NOMO-1 treated with dmso at 0.1 percent for 144 hours (cell line): ENCODE data around the gene VDR.
A peak's percentile ranks its signal among the peaks of the same experiment; 100 is the strongest.
"Not testable (repeated sequence)": the region's sequence is repeated elsewhere in the genome, so short reads cannot be mapped to it uniquely, and the experiment has no call there.

Experiments
- DNase-seq: peaks from one replicate; lab custom pipeline; 2025; ENCODE audit not compliant: unreplicated experiment; lab: John Stamatoyannopoulos, UW

The VDR gene

GRCh38 chr12:47816403-47817271 is 88.2 kb downstream of the VDR start:
- DNase-seq, result no peak

- not testable (repeated sequence) for DNase-seq
These were observed 89.3 kb downstream of the VDR start for GRCh38 chr12:47815447-47815846.

GRCh38 chr12:47814539-47815170 is 90.1 kb downstream of the VDR start:
- no peak for DNase-seq

GRCh38 chr12:47813511-47814196 is 91.1 kb downstream of the VDR start:
- DNase-seq, result peak; percentile 70

- peak; percentile 92 for DNase-seq
These were observed 91.8 kb downstream of the VDR start for GRCh38 chr12:47812797-47813510.

- no peak for DNase-seq
These were observed 93.0 kb downstream of the VDR start for GRCh38 chr12:47811581-47812484.

GRCh38 chr12:47811072-47811396 is 93.8 kb downstream of the VDR start:
- DNase-seq, result no peak

GRCh38 chr12:47809518-47809917 is 95.3 kb downstream of the VDR start:
- not testable (repeated sequence) for DNase-seq

GRCh38 chr12:47808574-47809365 is 96.0 kb downstream of the VDR start:
- DNase-seq, result peak; percentile 60

- no peak for DNase-seq
These were observed 96.7 kb downstream of the VDR start for GRCh38 chr12:47808050-47808449.

GRCh38 chr12:47807338-47807737 is 97.5 kb downstream of the VDR start:
- no peak for DNase-seq

- no peak for DNase-seq
These were observed 99.4 kb downstream of the VDR start for GRCh38 chr12:47805417-47805816.

GRCh38 chr12:47804171-47804570 is 100.6 kb downstream of the VDR start:
- no peak for DNase-seq

- no peak for DNase-seq
These were observed 101.5 kb downstream of the VDR start for GRCh38 chr12:47803191-47803875.

GRCh38 chr12:47802312-47802711 is 102.5 kb downstream of the VDR start:
- DNase-seq, result no peak

- no peak for DNase-seq
These were observed 102.9 kb downstream of the VDR start for GRCh38 chr12:47801904-47802246.

GRCh38 chr12:47801170-47801903 is 103.5 kb downstream of the VDR start:
- DNase-seq, result peak; percentile 17

GRCh38 chr12:47800582-47800981 is 104.2 kb downstream of the VDR start:
- DNase-seq, result no peak
